Epidermal melanocyte (primary cell): ENCODE results near the gene EBF4.
"Not testable (repeated sequence)": the region's sequence is repeated elsewhere in the genome, so short reads cannot be mapped to it uniquely, and the experiment has no call there.

Experiments
- DNase-seq: peaks from one replicate; pipeline ENCODE4 v3.0.0; 2011; ENCODE audit warnings: low spot score; ENCODE audit not compliant: insufficient read length

Gene EBF4

GRCh38 chr20:2794866-2795447, 102.4 kb downstream of the EBF4 start:
- no peak for DNase-seq

DNA sequence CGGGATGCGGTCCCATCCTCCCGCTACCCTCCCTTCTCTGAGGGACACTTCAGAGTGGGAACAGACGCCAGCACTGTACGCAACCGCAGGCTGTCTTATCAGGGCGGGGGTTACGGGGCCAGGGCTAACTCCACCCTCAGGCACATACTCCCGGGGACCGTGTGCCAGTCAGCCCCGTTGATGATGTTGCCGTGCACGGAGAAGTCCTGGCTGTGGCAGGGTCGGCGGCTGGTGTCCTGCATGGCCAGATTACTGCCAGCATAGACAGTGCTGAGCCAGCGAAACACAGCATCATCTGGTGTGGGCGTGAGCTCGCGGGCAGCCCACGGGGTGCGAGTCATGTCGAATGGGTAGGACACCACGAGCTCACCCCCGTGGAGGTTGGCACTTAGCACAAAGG, 102.9 kb downstream of the EBF4 start:
- no peak for DNase-seq

DNA sequence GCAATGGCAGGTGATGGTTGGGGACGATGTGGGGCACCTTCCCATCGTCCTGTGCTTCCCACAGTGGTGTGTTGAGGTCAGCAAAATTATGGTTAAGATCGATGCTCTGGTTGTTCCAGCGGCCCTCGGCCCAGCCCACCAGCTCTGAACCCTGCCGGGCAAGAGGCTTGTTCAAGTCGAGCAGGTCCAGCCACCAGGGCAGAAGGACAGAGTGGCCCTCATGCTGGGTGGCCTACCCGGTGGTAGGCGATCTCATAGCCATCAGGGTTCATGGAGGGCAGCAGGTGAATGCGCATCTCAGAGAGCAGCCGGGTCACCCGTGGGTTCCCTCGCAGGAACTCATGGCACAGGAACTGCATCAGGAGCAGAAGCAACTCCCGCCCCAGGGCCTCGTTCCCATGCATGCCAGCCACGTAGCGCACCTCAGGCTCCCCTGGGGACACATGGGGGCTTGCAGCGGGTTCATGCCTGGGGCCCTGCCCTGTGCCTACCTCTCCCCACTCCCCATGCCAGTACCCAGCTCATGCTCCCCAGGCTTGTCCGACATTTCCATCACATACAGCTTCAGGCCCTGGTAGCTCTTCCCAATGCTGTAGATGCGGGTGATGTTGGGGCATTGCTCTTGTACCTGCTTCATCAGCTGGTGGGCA, 103.6 kb downstream of the EBF4 start:
- DNase-seq = no peak

- DNase-seq = no peak
These were observed 104.8 kb downstream of the EBF4 start for GRCh38 chr20:2797136-2797983.

GRCh38 chr20:2798095-2798805, 105.7 kb downstream of the EBF4 start:
- DNase-seq = no peak

GRCh38 chr20:2798814-2799213, 106.2 kb downstream of the EBF4 start:
- DNase-seq = no peak

- no peak for DNase-seq
These were observed 106.7 kb downstream of the EBF4 start for GRCh38 chr20:2799271-2799670.

- no peak for DNase-seq
These were observed 107.3 kb downstream of the EBF4 start for GRCh38 chr20:2799688-2800520.

DNA sequence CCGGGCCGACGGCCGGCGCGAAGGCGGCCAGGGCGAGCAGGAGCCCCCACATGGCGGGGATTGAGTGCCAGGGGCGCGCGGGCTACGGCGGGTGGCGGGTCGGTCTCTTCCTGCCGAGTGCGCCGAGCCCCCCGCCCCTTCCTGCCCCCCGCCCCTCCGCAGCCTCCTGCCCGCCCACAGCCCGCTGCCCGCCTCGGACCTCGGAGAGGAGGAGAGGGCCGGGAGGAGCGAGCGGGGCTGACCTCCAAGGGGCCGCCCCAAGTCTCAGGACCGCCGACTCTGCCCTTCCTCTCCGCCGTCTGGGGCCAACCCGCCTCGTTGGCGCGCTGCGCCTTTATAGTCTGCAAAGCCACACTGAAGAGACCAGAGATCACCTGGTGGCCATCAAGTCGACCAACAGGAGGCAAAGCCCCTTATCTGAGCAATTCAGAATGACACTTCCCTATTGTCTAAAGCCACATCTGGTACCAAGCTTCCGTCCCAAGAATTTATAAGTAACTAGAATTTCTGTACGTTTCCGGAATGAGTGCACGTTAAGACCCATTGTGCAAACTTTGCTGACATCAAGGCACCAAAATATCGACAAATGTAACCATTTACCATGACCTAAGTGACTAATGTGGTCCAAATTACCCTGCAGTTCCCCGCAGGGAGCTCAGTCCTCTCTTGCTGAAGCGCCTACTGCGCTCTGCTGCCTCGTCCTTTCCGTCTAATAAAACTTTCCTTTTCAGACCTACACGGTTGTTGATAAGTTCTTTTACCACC, 108.1 kb downstream of the EBF4 start, which contains the start of gene CPXM1:
Gene CPXM1 (minus strand): TSS at position 107 of the 765 bp plus-strand sequence. CDS start 55 bp downstream, at position 52.
- DNase-seq = peak; percentile 5

DNA sequence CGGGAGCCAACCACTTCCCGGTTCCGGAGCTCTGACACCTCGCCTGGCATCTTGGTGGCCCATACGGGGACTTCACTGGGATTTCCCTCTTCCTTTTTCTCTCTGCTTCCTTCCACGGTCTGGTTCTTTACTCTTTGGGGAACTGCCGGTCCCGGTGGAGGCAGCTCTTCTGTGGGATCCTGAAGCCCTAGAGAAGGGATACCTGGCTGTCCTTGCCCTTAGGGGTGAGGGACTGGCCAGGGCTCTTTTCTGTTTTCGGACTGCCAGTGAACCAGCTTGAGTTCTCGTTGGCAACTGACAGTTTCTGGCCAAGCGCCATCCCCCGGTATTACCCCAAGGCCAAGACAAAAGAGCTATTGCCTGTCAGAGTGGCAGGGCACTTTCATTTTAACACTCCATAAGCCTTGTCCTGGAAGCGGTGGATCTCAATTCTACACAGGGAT, 108.7 kb downstream of the EBF4 start:
- DNase-seq = no peak

DNA sequence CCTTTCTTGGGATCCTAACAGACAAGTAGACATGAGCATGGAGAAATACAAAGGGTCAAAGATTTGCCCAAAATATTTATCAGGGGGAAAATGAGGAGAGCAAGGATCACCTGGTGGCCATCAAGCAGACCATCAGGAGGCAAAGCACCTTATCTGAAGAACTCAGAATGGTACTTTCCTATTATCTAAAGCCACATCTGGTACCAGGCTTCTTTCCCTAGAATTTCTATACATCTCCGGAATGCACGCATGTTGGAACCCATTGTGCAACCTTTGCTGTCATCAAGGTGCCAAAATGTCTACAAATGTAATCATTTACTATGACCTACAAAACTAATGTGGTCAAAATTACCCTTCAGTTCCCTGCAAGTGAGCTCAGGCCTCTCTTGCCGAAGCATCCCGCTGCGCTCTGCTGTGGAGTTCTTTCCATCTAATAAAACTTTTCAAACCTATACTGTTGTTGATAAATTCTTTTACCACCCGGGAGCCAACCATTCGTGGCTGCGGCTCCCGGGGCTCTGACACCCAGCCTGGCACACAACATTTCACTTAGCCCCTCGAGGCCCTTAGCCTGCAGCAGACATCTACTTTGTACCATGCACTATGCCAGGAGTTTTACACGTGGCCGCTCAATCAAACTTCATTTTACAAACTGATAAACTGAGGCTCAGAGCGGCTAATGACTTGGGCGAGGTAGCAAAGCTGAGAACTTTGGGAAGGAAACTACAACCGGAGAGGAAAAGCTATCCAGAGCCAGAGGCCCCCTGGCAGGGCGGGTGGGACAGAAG, 111.7 kb downstream of the EBF4 start:
- DNase-seq = no peak

DNA sequence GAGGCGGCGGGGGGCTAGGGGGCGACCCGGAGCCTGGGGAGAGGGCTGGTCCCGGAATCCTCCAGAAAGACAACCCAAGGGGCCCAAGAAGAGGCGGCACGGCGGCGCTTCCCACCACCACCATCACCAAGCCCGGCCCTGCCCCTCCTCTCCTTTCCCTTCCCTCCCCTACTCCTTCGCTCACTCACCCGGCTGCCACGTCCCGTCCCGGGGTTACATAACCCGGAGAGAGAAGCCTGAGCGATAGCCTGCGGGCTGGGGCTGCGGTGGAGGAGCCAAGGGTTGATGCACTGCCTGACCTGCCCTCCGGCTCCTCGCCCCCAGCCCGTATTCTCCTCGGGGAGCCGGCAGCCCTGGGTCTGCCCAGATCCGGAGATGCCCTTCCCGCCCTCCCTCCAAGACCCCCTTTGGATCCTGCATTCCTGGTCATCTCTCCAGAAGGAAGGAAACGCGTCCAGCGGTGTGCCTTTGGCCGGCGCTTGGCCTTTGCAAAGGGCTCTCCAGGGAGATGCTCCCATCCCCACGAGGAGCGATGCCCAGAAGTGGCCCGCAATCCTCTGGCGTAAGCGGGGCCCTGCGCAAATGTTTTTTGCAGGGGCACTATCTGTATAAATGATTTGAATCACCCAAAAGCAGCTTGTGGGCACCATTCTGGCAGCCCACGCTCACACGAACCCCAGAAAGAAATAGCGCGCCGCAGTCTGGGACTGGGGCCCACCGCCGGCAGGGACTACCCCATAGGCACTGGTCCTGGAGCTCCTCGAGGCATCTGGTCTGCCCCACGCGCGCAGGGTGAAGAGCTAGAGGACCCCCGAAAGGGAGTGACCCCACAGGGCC, 112.5 kb downstream of the EBF4 start:
- no peak for DNase-seq

DNA sequence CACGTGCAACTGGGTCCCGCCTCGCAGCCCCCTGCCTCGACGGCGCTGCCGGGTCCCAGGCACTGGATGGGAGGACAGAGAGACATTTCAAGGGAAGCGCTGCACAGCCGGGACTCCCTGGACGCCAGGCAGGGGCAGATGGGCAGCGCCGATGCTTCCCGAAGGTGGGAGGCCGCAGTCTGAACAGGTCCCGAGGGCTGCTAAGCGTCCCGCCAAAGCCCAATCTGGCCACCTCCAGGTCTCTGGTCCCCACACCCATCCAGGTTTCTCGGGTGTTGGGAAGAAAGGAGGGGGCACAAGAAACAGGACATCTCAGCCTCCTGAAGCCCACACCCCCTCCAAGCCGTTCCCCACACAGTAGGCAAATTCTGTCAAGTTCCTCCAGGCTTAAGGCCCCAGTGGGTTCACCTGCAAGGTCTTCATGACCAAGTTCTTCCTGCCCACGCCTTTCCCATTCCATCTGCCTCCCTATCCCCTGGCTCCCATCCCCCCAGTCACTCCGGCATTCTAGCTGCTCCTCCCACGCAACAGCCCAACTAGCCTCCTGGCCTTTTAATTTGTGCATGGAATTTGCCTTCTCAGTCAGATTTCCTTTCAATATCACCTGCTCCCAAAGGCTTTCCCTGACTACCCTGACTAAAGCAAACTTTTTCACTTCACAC, 113.2 kb downstream of the EBF4 start:
- DNase-seq = no peak

- no peak for DNase-seq
These were observed 113.7 kb downstream of the EBF4 start for GRCh38 chr20:2806351-2806701.

DNA sequence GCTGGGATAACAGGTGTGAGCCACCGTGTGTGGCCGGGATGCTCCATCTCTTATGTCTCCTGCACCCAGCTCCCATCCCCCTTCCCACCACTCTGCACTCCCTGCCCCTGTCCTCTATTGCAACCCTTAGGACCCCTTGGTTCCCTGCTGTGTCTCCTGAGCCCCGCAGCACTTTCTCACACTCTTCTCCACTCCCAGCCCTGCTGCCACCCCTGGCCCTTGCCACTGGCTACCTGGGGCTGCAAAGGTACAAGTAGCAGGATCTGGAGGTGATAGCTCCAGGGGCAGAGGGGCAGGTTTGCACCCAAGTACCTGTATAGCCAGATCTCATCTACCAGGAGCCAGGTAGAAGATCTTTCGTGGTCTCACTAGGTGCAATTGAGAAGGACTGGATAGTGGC, 114.4 kb downstream of the EBF4 start:
- no peak for DNase-seq

DNA sequence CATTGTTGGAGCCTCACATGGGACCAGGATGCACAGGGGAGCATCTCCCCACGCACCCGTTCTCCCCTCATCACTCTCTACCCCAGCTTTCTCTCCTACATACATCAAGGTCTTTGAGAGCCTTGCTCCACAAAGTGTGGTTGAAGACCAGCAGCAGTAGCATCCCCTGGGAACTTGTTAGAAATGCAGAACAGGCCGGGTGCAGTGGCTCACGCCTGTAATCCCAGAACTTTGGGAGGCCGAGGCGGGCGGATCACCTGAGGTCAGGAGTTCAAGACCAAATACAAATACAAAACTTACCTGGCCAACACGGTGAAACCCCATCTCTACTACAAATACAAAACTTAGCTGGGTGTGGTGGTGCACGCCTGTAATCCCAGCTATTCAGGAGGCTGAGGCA, 115.3 kb downstream of the EBF4 start:
- not testable (repeated sequence) for DNase-seq

- no peak for DNase-seq
These were observed 117.1 kb downstream of the EBF4 start for GRCh38 chr20:2809690-2810089.
